Measurements from ENCODE around the gene SMC1B. TPM values are rescaled to one million over a fixed set of nuclear protein-coding genes. Genes with fewer than 3 reads are reported as not detected.
"Not testable (repeated sequence)": the region's sequence is repeated elsewhere in the genome, so short reads cannot be mapped to it uniquely, and the experiment has no call there.

SMC1B gene
- total RNA-seq, 1 donor from 2014 or later = not detected

GRCh38 chr22:45398214-45398613 lies 15.2 kb downstream of the SMC1B start:
- no peaks in the 10 kb centered on the region for H3K9me3 ChIP-seq (replicated peaks)
- H3K4me3 ChIP-seq = no peak overlapping the region
- no peak overlapping the region for H3K27ac ChIP-seq (replicated peaks)
- H3K27me3 ChIP-seq (ENCODE audit: low read depth) = no peaks in the 10 kb centered on the region
- no peaks in the 10 kb centered on the region for H3K36me3 ChIP-seq
- no peak for TF ChIP-seq CTCF (IDR thresholded peaks at IDR 0.05; ENCODE audit: borderline replicate concordance)
- no peak for DNase-seq
- intact Hi-C loops (cut with micrococcal nuclease) = no loop called here
- no peaks in the 10 kb centered on the region for H3K4me1 ChIP-seq

GRCh38 chr22:45397806-45398205 lies 15.6 kb downstream of the SMC1B start:
- no peak for DNase-seq

GRCh38 chr22:45389546-45389945 lies 23.9 kb downstream of the SMC1B start:
- no peaks in the 10 kb centered on the region for H3K9me3 ChIP-seq (replicated peaks)
- no peak overlapping the region for H3K4me3 ChIP-seq
- no peaks in the 10 kb centered on the region for H3K27me3 ChIP-seq (ENCODE audit: low read depth)
- H3K4me1 ChIP-seq = no peaks in the 10 kb centered on the region
- no peak for TF ChIP-seq CTCF (IDR thresholded peaks at IDR 0.05; ENCODE audit: borderline replicate concordance)
- no peaks in the 10 kb centered on the region for H3K36me3 ChIP-seq
- no peak for DNase-seq
- no peak overlapping the region for H3K27ac ChIP-seq (replicated peaks)
- intact Hi-C loops (cut with micrococcal nuclease) = no loop called here

More at GRCh38 chr22:45397806-45398205, 15.6 kb downstream of the SMC1B start:
- Histone ChIP-seq H3K4me1 (no peaks in the 10 kb centered on the region), H3K4me3 (no peak overlapping the region), H3K27me3 (ENCODE audit: low read depth) (no peaks in the 10 kb centered on the region), H3K9me3 (replicated peaks) (no peaks in the 10 kb centered on the region), H3K36me3 (no peaks in the 10 kb centered on the region), H3K27ac (replicated peaks) (no peak overlapping the region)
- peak; percentile 23 for TF ChIP-seq CTCF (IDR thresholded peaks at IDR 0.05; ENCODE audit: borderline replicate concordance)
- intact Hi-C loops (cut with micrococcal nuclease) = no loop called here

GRCh38 chr22:45381348-45381747 lies 32.1 kb downstream of the SMC1B start:
- Histone ChIP-seq H3K4me3 (no peak overlapping the region), H3K27ac (replicated peaks) (no peak overlapping the region), H3K9me3 (replicated peaks) (no peaks in the 10 kb centered on the region), H3K36me3 (no peaks in the 10 kb centered on the region), H3K4me1 (no peaks in the 10 kb centered on the region), H3K27me3 (ENCODE audit: low read depth) (no peaks in the 10 kb centered on the region)
- no peak for TF ChIP-seq CTCF (IDR thresholded peaks at IDR 0.05; ENCODE audit: borderline replicate concordance)
- intact Hi-C loops (cut with micrococcal nuclease) = no loop called here
- no peak for DNase-seq

- TF ChIP-seq CTCF (IDR thresholded peaks at IDR 0.05; ENCODE audit: borderline replicate concordance) = no peak
- no peak for DNase-seq
- intact Hi-C loops (cut with micrococcal nuclease) = no loop called here
Observed at GRCh38 chr22:45376703-45377102, 36.7 kb downstream of the SMC1B start.

GRCh38 chr22:45376009-45376408 lies 37.4 kb downstream of the SMC1B start:
- no peak for DNase-seq
- intact Hi-C loops (cut with micrococcal nuclease) = no loop called here
- no peak for TF ChIP-seq CTCF (IDR thresholded peaks at IDR 0.05; ENCODE audit: borderline replicate concordance)
- Histone ChIP-seq H3K27me3 (ENCODE audit: low read depth) (no peaks in the 10 kb centered on the region), H3K36me3 (no peaks in the 10 kb centered on the region), H3K9me3 (replicated peaks) (no peaks in the 10 kb centered on the region), H3K4me1 (no peaks in the 10 kb centered on the region), H3K27ac (replicated peaks) (no peak overlapping the region), H3K4me3 (no peak overlapping the region)

More at GRCh38 chr22:45376703-45377102, 36.7 kb downstream of the SMC1B start:
- no peak overlapping the region for H3K4me3 ChIP-seq
- H3K9me3 ChIP-seq (replicated peaks) = no peaks in the 10 kb centered on the region
- H3K27ac ChIP-seq (replicated peaks) = no peak overlapping the region
- H3K27me3 ChIP-seq (ENCODE audit: low read depth) = no peaks in the 10 kb centered on the region
- no peaks in the 10 kb centered on the region for H3K4me1 ChIP-seq
- H3K36me3 ChIP-seq = no peaks in the 10 kb centered on the region

- H3K9me3 ChIP-seq (replicated peaks); H3K36me3 ChIP-seq; H3K27me3 ChIP-seq (ENCODE audit: low read depth); H3K27ac ChIP-seq (replicated peaks); H3K4me3 ChIP-seq; H3K4me1 ChIP-seq; DNase-seq; intact Hi-C loops (cut with micrococcal nuclease): not testable (repeated sequence)
Observed at GRCh38 chr22:45373592-45373991, 39.8 kb downstream of the SMC1B start.
